Esophagus muscularis mucosa (tissue), 4 donors: ENCODE measurements around the gene SMG6.

ENCODE experiments used
- CTCF ChIP-seq, 3 experiments: fragments of 200-600 bp in 2 of 3; fragments of 450-650 bp in 1 of 3; sonication (generic) in 2 of 3; IDR thresholded peaks; one replicate each; pipeline ENCODE4 v1.5.1; 2017 to 2019; ENCODE audit warnings: antibody characterized with exemption in 3 of 3, mild to moderate bottlenecking in 2 of 3, moderate library complexity in 1 of 3
- EP300 ChIP-seq: sonication (generic); formaldehyde crosslinking; IDR thresholded peaks from one replicate; pipeline ENCODE4 v1.6.1; 2017; ENCODE audit warnings: antibody characterized with exemption
- POLR2A ChIP-seq: fragments of 450-650 bp; IDR thresholded peaks from one replicate; pipeline ENCODE4 v1.6.1; 2017; ENCODE audit warnings: antibody characterized with exemption, moderate library complexity, mild to moderate bottlenecking, low read depth

GRCh38 chr17:2175294-2175628 is 128.3 kb downstream of the SMG6 start:
- TF ChIP-seq CTCF (IDR thresholded peaks at IDR 0.05) (no peak), POLR2A (no peak), EP300 (no peak)
